Immature natural killer cell (primary cell): ENCODE measurements around the gene AGBL1. TPM values are rescaled to one million over a fixed set of nuclear protein-coding genes. Genes with fewer than 3 reads are reported as not detected.

ENCODE experiments used
- DNase-seq, 3 donors: peaks; one replicate each; pipeline ENCODE4 v3.0.0; 2022; ENCODE audit warnings: mixed read lengths in 1 of 3
- H3K27ac Mint-ChIP-seq, 6 donors: one replicate each; pipeline ENCODE4 v1.8.0; 2020; ENCODE audit warnings: mixed read lengths in 6 of 6, mild to moderate bottlenecking in 5 of 6, inconsistent platforms in 4 of 6, moderate library complexity in 3 of 6
- H3K27me3 Mint-ChIP-seq, 3 donors: one replicate each; pipeline ENCODE4 v1.8.0; 2020 to 2021; ENCODE audit warnings: low read depth in 3 of 3, mild to moderate bottlenecking in 3 of 3, mixed read lengths in 3 of 3, moderate library complexity in 3 of 3, inconsistent platforms in 1 of 3
- H3K36me3 Mint-ChIP-seq, 3 donors: one replicate each; pipeline ENCODE4 v1.8.0; 2020; ENCODE audit warnings: mixed read lengths in 3 of 3, inconsistent platforms in 2 of 3, mild to moderate bottlenecking in 2 of 3
- H3K4me1 Mint-ChIP-seq, 2 donors: one replicate each; pipeline ENCODE4 v1.8.0; 2020; ENCODE audit warnings: inconsistent platforms in 2 of 2, mild to moderate bottlenecking in 2 of 2, mixed read lengths in 2 of 2, moderate library complexity in 1 of 2
- H3K4me3 Mint-ChIP-seq, 5 donors: one replicate each; pipeline ENCODE4 v1.8.0; 2020; ENCODE audit warnings: mild to moderate bottlenecking in 5 of 5, mixed read lengths in 5 of 5, inconsistent platforms in 3 of 5, moderate library complexity in 3 of 5
- H3K9me3 Mint-ChIP-seq, 6 donors: one replicate each; pipeline ENCODE4 v1.8.0; 2020; ENCODE audit warnings: mild to moderate bottlenecking in 6 of 6, mixed read lengths in 6 of 6, inconsistent platforms in 4 of 6, moderate library complexity in 3 of 6
- polyA plus RNA-seq, 3 donors: library from polyadenylated mRNA; unstranded; fragments of 300-500 nt; fragmentation: Illumina TruSeq; gene quantifications; one replicate each; pipeline ENCODE4 v1.2.3, GENCODE V29; 2021

AGBL1 gene
- polyA plus RNA-seq, 3 donors from 2014 or later = not detected

DNA sequence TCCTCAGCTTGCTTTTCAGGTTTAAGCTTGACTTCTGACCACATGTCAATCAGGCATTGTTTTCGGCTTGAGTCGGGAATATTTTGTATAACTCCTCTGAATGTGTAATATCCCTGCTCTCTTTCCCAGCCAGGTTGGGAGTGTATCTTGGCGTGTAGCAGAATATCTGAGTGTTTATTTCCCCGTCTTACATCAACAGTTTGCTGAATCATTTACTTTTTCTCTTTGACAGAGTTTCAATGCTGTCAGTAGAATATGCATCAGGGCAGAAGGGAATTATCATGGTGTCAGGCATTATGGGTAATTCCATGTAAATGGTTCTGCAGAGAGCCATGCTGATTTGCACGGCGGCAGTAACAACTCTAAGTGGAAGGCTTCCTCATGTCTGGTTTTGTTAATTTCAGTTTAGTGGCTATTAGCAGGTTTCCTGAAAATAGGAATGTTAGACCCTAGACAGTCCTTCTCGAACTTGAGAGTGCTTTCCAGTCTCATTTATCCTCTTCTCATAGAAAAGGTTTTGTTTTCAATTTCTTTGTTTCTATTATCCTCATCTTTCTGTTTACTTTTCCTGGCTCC is 566.3 kb downstream of the AGBL1 start:
- Mint-ChIP-seq H3K27me3 (peaks cover 2 to 4% (median 4%) of the 10 kb centered on the region in 3 donors), H3K4me1 (peaks cover 5 to 13% of the 10 kb centered on the region in 2 donors), H3K36me3 (no peaks in the 10 kb centered on the region), H3K4me3 (no peak overlapping the region), H3K9me3 (no peaks in the 10 kb centered on the region), H3K27ac (no peak overlapping the region)
- DNase-seq = no peak

DNA sequence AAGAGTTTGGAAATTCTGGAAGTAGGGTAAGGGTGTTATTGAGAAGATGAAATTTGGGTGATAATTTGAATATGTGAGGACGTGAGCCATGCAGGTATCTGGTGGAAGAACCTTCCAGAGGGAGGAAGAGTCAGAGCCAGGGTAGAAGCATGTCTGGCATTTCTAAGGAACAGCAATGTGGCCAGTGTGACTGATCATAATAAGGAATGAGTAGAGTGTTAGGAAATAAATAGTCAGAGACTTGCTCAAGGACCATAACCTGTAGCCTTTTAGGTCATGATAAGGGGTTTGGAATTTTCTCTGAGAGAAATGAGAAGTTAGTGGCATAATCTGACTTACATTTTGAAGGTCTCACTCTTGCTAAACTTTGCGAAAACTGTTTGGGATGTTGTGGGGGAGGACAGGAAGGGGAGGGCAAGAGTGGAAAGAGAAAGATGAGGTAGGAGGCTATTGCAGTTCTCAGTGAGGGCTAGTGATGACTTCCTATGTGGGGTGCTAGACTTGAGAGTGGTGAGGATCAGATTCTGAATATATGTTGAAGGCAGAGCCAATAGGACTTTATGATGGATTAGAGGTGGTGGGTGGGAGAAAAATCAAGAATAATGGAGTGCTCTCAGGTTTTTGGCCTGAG is 568.3 kb downstream of the AGBL1 start:
- no peaks in the 10 kb centered on the region for H3K36me3 Mint-ChIP-seq

DNA sequence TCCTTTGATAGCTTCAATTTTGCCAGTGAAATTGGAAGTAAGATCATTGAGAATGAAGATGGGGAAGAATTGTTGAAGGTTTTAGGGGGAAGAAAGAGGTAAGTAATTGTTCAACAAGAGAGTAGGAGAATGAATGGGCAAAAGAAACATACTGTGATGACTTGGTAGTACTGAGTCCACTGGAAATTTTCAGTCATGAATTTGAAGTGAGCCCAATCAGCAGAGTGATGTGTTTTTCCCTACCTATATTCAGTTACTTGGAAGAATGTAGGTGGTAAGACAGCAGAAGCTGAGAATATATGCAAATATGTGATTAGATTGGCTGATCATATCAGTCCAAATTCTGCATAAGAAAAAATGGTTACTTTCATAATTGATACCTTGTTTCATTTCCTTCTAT is 569.6 kb downstream of the AGBL1 start:
- Mint-ChIP-seq H3K9me3 (no peaks in the 10 kb centered on the region), H3K27me3 (peaks cover 2 to 3% (median 2%) of the 10 kb centered on the region in 3 donors), H3K27ac (no peak overlapping the region), H3K36me3 (no peaks in the 10 kb centered on the region), H3K4me3 (no peak overlapping the region), H3K4me1 (peaks cover 36 to 46% of the 10 kb centered on the region in 2 donors)
- DNase-seq = no peak

More for the DNA sequence above, 568.3 kb downstream of the AGBL1 start:
- Mint-ChIP-seq H3K4me3 (no peak overlapping the region), H3K27me3 (peaks cover 2 to 4% (median 2%) of the 10 kb centered on the region in 3 donors), H3K4me1 (peaks cover 23 to 32% of the 10 kb centered on the region in 2 donors), H3K27ac (no peak overlapping the region), H3K9me3 (no peaks in the 10 kb centered on the region)
- no peak for DNase-seq

DNA sequence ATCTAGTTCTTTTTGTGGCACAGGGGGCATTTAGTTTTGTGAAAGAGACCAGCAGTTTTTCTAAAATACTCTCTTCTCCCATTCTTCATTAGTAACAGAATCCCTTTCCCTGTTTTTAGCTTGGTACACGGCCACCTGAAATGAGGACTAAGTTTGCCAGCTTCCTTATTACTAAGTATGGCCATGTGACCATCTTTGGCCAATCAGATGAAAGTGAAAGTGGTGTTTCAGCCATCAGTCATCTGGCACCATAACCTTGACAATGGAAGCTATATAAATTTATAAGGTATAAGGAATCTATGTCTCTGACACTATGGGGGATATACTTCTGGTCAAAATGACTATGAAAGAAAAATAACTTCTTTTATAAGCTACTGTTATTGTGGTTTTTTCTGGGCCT is 570.4 kb downstream of the AGBL1 start:
- Mint-ChIP-seq H3K4me1 (peaks cover 43 to 54% of the 10 kb centered on the region in 2 donors), H3K36me3 (no peaks in the 10 kb centered on the region), H3K27me3 (peaks cover 0 to 2% (median 2%) of the 10 kb centered on the region in 3 donors), H3K9me3 (no peaks in the 10 kb centered on the region), H3K27ac (no peak overlapping the region), H3K4me3 (no peak overlapping the region)
- DNase-seq = no peak

DNA sequence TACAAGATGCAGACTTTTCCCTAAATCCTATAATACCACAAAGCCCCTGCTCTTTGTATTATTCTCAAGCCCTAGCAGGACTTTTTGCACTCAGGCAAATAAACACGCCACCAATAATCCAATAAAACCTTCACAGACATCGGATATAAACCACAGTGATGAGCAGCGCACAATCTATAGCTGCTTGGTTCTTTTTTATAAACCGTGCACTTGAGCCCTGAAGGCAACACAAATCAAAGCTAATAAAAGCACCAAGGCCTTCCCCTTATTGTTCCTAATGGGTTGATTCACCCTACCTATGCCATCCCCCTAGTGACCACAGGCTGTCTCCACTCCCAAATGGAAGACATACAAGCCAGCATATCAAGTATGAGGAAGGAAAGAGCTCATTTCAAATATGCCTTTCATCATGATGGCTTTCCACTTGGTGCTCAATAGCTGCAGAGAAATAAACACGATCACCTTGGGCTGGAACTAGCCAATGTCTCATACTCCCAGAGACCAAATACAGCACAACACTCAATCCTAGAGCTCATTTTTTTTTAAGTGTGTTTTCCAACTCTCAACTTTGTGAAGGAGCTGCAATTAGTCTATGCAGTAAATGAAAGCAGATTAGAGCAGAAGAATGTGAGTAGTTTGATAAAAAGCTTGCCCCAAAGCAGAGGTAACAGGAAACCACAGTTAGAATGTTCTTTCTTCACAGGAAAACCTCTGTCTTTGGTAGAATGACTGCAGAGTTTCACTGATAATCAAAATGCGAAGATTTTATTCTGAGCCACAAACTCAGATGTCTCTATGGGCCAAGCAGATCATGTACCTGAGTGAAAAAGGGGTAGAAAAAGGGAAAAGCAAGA is 573.9 kb downstream of the AGBL1 start:
- Mint-ChIP-seq H3K36me3 (peaks cover 0 to 6% (median 0%) of the 10 kb centered on the region in 3 donors), H3K4me1 (peaks cover 48 to 60% of the 10 kb centered on the region in 2 donors), H3K9me3 (no peaks in the 10 kb centered on the region), H3K4me3 (peak overlapping the region; percentile 63 to 83 (median 66)), H3K27me3 (peaks cover 0 to 9% (median 0%) of the 10 kb centered on the region in 3 donors), H3K27ac (peak overlapping the region in 5 of 6 donors; percentile 28 to 89 (median 75))
- DNase-seq = peak in 2 of 3 donors; percentile 22 to 41

DNA sequence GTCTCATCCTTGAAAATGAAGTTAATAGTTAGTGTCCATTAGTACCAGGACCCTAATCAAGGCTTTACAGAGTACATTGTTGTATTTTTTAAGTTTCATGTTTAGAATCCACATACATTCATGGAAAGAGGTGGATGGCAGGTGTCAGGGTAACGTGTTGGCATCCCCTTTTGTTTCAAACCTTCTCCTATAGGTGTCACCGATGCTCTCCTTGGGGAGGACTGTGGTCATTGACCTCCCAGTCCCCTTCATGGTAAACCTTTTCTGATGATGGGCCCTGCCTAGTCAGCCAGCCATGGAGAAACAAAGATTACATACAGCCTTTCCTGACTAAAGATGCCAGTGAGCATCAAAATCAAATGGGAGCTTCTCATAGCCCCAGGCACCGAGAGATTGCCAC is 574.8 kb downstream of the AGBL1 start:
- H3K27ac Mint-ChIP-seq = no peak overlapping the region
- no peak for DNase-seq
- peak overlapping the region in 2 of 5 donors; percentile 69 to 83 for H3K4me3 Mint-ChIP-seq

DNA sequence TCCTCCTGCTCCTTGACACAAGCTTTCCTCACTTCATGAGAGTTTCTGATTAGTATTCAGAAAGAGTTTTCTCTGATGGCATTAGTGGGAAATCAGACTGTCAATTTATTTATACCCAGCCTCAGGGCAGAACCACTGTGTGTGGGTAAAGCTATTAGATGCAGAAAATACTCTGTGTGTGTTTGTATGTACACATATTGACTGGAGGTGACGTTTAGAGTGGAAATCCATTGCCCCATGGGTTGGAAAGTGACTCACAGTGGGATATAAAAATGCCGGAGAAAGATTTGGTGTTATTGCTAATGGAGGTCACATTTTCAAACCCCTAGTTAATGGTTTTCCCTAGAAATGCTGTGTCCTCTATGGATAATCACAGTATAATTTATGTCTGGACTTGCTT is 577.6 kb downstream of the AGBL1 start:
- Mint-ChIP-seq H3K36me3 (peaks cover 0 to 6% (median 0%) of the 10 kb centered on the region in 3 donors), H3K27me3 (peaks cover 0 to 14% (median 2%) of the 10 kb centered on the region in 3 donors), H3K4me1 (peaks cover 32 to 34% of the 10 kb centered on the region in 2 donors), H3K27ac (no peak overlapping the region), H3K4me3 (no peak overlapping the region), H3K9me3 (peaks cover 0 to 2% (median 0%) of the 10 kb centered on the region in 6 donors)
- DNase-seq = no peak

More for the DNA sequence above, 574.8 kb downstream of the AGBL1 start:
- Mint-ChIP-seq H3K9me3 (no peaks in the 10 kb centered on the region), H3K27me3 (peaks cover 0 to 9% (median 0%) of the 10 kb centered on the region in 3 donors), H3K4me1 (peaks cover 48 to 60% of the 10 kb centered on the region in 2 donors), H3K36me3 (peaks cover 0 to 6% (median 0%) of the 10 kb centered on the region in 3 donors)

DNA sequence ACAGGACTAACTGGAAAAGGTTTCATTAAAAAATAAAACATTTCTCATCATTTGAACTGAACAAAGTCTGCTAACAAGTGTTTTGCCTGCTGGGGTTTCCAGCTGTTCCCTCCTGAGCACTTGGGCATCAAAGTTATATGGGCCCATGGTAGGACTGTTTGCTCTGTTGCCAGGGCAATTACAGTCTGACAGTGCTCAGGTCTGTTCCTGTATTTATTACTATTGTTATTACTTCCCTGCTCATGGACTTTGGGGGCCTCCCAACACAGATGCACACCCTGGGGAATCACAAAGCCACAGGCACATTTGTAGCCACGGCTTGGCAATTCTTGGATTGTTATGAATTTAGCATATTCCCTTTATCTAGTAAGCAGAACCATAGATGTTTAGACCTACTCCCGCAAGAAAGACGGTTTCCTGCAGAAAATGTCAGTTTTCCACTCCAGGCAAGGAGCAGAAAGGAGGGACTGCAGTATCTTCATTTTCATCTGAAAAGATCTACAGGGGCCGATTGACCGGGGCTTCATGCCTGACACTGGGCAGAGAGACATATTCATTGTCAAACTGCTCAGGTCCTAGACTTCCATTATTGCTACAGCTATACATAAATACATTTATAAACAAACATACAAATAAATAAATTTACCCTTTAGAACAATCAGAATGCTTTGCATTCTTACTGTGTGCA is 580.2 kb downstream of the AGBL1 start:
- H3K36me3 Mint-ChIP-seq = peaks cover 0 to 6% (median 0%) of the 10 kb centered on the region in 3 donors
- H3K9me3 Mint-ChIP-seq = peaks cover 0 to 2% (median 0%) of the 10 kb centered on the region in 6 donors
- H3K27me3 Mint-ChIP-seq = peaks cover 1 to 14% (median 2%) of the 10 kb centered on the region in 3 donors
- H3K4me3 Mint-ChIP-seq = no peak overlapping the region
- DNase-seq = no peak
- no peak overlapping the region for H3K27ac Mint-ChIP-seq
- H3K4me1 Mint-ChIP-seq = peaks cover 9 to 13% of the 10 kb centered on the region in 2 donors

DNA sequence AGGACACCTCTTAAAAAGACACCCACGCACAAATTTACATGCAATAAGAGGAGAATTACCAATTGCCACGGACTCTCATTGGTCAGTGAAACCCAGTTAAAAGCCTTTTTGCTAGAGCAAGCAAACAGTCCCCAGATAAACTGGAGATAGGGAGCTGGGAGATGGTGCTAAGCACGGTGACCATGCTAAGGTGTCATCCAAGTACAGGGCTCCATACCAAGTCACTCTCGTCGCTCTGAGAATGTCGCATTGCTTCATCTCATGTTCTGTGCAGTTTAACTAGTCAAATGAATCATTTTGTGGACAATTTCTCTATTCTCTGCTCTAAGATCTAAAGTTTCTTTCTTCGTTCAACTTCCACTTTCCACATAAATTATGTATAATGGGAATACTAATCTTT is 581.9 kb downstream of the AGBL1 start:
- peaks cover 2 to 16% (median 3%) of the 10 kb centered on the region in 3 donors for H3K27me3 Mint-ChIP-seq
- no peak overlapping the region for H3K4me3 Mint-ChIP-seq
- H3K36me3 Mint-ChIP-seq = peaks cover 0 to 6% (median 0%) of the 10 kb centered on the region in 3 donors
- DNase-seq = no peak
- peaks cover 2 to 5% of the 10 kb centered on the region in 2 donors for H3K4me1 Mint-ChIP-seq
- no peak overlapping the region for H3K27ac Mint-ChIP-seq
- H3K9me3 Mint-ChIP-seq = peaks cover 0 to 2% (median 0%) of the 10 kb centered on the region in 6 donors

DNA sequence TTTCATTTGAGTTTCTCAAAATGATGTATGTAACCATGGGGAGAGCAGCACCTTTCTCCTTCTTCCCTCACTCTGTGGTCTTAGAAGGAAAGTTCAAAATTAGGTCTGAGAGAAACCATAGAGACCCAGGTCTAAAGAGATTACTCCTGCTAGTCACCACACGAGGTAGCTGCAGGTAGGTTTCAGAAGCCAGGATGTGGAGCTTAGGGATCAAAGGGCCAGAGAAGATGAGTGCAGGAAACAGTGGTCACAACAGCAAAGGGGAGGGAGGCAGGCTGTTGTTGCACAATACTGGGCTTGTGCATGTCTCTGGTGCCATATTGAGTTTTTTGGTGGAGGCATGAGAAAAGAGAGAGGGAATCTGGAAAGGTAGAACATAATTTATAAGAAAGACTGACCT is 583.6 kb downstream of the AGBL1 start:
- no peak overlapping the region for H3K4me3 Mint-ChIP-seq
- DNase-seq = no peak
- H3K9me3 Mint-ChIP-seq = peaks cover 0 to 2% (median 0%) of the 10 kb centered on the region in 6 donors
- peaks cover 2 to 8% (median 3%) of the 10 kb centered on the region in 3 donors for H3K27me3 Mint-ChIP-seq
- H3K27ac Mint-ChIP-seq = no peak overlapping the region
- H3K36me3 Mint-ChIP-seq = no peaks in the 10 kb centered on the region
- H3K4me1 Mint-ChIP-seq = peaks cover 2 to 5% of the 10 kb centered on the region in 2 donors

DNA sequence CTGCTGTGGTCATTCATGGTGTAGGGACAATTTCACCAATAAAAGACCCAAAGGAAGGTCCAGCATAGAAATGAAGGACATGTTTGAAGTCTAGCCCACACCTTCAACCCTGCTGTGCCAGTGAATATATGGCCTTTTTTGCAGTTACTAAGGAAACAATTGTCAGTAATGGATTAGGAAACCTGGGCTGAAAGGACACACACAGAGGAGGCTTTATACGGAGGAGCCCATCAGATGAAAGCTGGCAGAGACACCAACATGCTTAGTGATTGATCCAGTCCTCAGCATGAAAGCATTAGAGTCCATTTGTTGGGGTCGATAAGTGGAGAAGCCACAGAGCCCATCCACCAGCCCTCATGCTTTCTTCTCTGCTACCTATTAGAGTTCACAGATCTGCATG is 584.3 kb downstream of the AGBL1 start:
- Mint-ChIP-seq H3K4me1 (peaks cover 2 to 5% of the 10 kb centered on the region in 2 donors), H3K9me3 (peaks cover 0 to 2% (median 0%) of the 10 kb centered on the region in 6 donors), H3K4me3 (no peak overlapping the region)

DNA sequence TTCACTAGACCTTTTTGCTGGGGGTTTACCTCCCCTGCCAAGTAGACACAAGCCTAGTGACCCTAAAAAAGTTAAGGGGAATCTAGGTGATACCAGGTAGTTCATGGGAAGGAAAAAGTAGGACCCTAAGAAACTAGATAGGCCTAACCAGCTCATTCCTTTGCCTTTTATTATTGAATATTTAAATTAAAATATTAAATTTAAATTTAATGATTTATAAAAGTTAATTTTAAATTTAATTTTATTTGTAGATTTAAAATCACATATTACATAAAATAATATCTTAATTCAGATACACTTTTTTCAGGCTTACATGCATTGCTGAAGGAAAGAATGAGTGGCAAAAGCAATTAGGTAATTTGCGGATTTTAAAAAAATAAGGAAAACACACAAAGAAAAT is 584.9 kb downstream of the AGBL1 start:
- H3K27ac Mint-ChIP-seq = no peak overlapping the region
- H3K36me3 Mint-ChIP-seq = no peaks in the 10 kb centered on the region
- H3K27me3 Mint-ChIP-seq = peaks cover 2 to 10% (median 3%) of the 10 kb centered on the region in 3 donors

More for the DNA sequence above, 584.3 kb downstream of the AGBL1 start:
- Mint-ChIP-seq H3K36me3 (no peaks in the 10 kb centered on the region), H3K27me3 (peaks cover 2 to 8% (median 3%) of the 10 kb centered on the region in 3 donors), H3K27ac (no peak overlapping the region)
- no peak for DNase-seq

DNA sequence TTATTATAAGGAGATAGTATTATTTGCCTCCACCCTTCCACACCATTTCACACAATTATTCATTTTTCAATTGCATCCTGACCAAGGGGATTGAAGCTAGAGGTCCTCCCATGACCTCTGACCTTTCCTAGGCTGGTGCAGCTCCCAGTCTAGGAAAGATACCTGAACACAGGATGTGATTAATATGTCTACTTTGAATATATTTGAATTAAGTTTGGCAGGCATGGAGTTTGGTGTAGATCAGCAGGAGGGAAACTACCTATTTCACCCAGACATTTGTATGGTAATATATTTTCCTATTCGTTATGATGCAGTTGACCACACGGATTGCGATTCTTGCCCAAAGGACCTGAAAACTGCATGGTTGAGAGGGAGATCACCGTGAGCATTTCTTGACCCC is 596.3 kb downstream of the AGBL1 start:
- no peaks in the 10 kb centered on the region for H3K9me3 Mint-ChIP-seq
- peaks cover 2 to 14% (median 5%) of the 10 kb centered on the region in 3 donors for H3K27me3 Mint-ChIP-seq
- no peaks in the 10 kb centered on the region for H3K36me3 Mint-ChIP-seq
- no peak overlapping the region for H3K27ac Mint-ChIP-seq
- no peak overlapping the region for H3K4me3 Mint-ChIP-seq
- DNase-seq = no peak
- no peaks in the 10 kb centered on the region for H3K4me1 Mint-ChIP-seq

More for the DNA sequence above, 584.9 kb downstream of the AGBL1 start:
- peaks cover 0 to 2% (median 0%) of the 10 kb centered on the region in 6 donors for H3K9me3 Mint-ChIP-seq
- H3K4me1 Mint-ChIP-seq = peaks cover 2 to 5% of the 10 kb centered on the region in 2 donors
- DNase-seq = no peak
- H3K4me3 Mint-ChIP-seq = no peak overlapping the region
